Uterus (tissue), 4 donors: Measurements from ENCODE around the gene SLC16A3. TPM values are rescaled to one million over a fixed set of nuclear protein-coding genes. Genes with fewer than 3 reads are reported as not detected.

Source experiments
- DNase-seq, 2 donors: peaks; one replicate each; pipeline ENCODE4 v3.0.0-alpha.2; 2019 to 2020
- H3K27ac ChIP-seq, 2 donors: fragments of 200-600 bp; sonication (generic); 1 replicate in 1 of 2; 2 replicates in 1 of 2; pipeline ENCODE4 v1.5.1; 2016 to 2018
- H3K27me3 ChIP-seq, 2 donors: fragments of 200-600 bp; sonication (generic); one replicate each; pipeline ENCODE4 v1.5.1; 2018 to 2019; ENCODE audit warnings: control low read depth in 1 of 2
- H3K36me3 ChIP-seq, 2 donors: fragments of 200-600 bp; sonication (generic); one replicate each; pipeline ENCODE4 v1.5.1; 2019; ENCODE audit warnings: control low read depth in 1 of 2
- H3K4me1 ChIP-seq, 2 donors: fragments of 200-600 bp; sonication (generic); one replicate each; pipeline ENCODE4 v1.5.1; 2018 to 2019; ENCODE audit warnings: control low read depth in 1 of 2
- H3K4me3 ChIP-seq, 2 donors: fragments of 200-600 bp; sonication (generic); 1 replicate in 1 of 2; 2 replicates in 1 of 2; pipeline ENCODE4 v1.5.1; 2018 to 2019; ENCODE audit warnings: mild to moderate bottlenecking in 1 of 2
- H3K9me3 ChIP-seq, 2 donors: fragments of 200-600 bp; sonication (generic); one replicate each; pipeline ENCODE4 v1.5.1; 2019; ENCODE audit warnings: control low read depth in 1 of 2
- POLR2A ChIP-seq, 2 donors: fragments of 450-650 bp; IDR thresholded peaks; one replicate each; pipeline ENCODE4 v1.6.1; 2016; ENCODE audit warnings: antibody characterized with exemption in 2 of 2, mild to moderate bottlenecking in 1 of 2, moderate library complexity in 1 of 2
- intact Hi-C: fragments of 100-400 bp; cut with DNase I; formaldehyde crosslinking; loops from one replicate; pipeline ENCODE4 v1.15.1; 2023; ENCODE audit warnings: low total_unique reads
- microRNA-seq: library from miRNA; unstranded; fragments of <30 nt; microRNA quantifications from one replicate; pipeline ENCODE4, GENCODE V29; 2016; ENCODE audit warnings: borderline microRNAs expressed, borderline replicate concordance
- total RNA-seq, 4 donors: library from RNA; depleted of rRNA in 3 of 4; stranded (reverse); fragments of >200 nt in 3 of 4; gene quantifications; one replicate each; pipeline versions ENCODE4 v1.1.0 to v1.2.4, GENCODE V29; 2014 to 2023
- TF ChIP-seq, protein P1 (sequence below), 4 experiments: fragments of 200-600 bp in 2 of 4; fragments of 450-650 bp in 2 of 4; sonication (generic) in 2 of 4; IDR thresholded peaks; one replicate each; pipeline ENCODE4 v1.5.1; 2016 to 2019; ENCODE audit warnings: antibody characterized with exemption in 4 of 4, mild to moderate bottlenecking in 2 of 4, moderate library complexity in 1 of 4
- donor health status: DM: yes; HTN: yes; CAD: no.

The SLC16A3 gene
- total RNA-seq, 4 donors from 2014 or later: 1.5 to 28.6 (median 12.2) TPM

DNA sequence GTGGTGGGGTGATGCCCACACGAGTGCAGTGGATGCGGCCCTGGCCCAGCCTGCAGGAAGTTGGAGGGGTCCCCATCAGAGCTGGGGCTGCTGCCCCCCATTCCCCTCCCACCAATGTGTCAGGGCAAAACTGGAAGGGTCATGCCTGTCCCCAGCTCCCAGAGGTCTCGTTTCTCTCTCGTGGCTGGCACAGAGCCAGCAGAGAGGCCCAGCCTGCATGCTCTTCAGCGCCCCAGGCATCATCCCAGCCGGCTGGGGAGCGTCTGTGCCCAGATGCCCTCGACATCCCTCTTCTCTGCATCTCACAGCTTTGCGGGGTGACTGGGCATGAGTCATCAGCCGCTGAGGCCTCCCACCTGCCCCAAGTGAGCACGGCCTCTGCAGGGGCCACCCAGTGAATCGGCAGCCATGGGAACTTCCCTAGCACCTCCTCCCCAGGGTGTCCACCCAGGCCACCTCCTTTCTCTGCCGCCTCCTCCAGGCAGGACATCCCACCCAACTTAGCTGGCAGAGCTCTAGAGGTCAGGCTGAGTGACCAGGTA, 54.4 kb downstream of the SLC16A3 start:
- Histone ChIP-seq H3K27me3 (no peaks in the 10 kb centered on the region), H3K4me1 (no peaks in the 10 kb centered on the region), H3K27ac (no peak overlapping the region), H3K9me3 (no peaks in the 10 kb centered on the region), H3K4me3 (no peak overlapping the region), H3K36me3 (no peaks in the 10 kb centered on the region)
- TF ChIP-seq POLR2A (IDR thresholded peaks at IDR 0.05): no peak
- TF ChIP-seq, protein P1, sequence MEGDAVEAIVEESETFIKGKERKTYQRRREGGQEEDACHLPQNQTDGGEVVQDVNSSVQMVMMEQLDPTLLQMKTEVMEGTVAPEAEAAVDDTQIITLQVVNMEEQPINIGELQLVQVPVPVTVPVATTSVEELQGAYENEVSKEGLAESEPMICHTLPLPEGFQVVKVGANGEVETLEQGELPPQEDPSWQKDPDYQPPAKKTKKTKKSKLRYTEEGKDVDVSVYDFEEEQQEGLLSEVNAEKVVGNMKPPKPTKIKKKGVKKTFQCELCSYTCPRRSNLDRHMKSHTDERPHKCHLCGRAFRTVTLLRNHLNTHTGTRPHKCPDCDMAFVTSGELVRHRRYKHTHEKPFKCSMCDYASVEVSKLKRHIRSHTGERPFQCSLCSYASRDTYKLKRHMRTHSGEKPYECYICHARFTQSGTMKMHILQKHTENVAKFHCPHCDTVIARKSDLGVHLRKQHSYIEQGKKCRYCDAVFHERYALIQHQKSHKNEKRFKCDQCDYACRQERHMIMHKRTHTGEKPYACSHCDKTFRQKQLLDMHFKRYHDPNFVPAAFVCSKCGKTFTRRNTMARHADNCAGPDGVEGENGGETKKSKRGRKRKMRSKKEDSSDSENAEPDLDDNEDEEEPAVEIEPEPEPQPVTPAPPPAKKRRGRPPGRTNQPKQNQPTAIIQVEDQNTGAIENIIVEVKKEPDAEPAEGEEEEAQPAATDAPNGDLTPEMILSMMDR (IDR thresholded peaks at IDR 0.05): no peak
- DNase-seq: peak in 1 of 2 donors; percentile 50
- intact Hi-C loops: no loop called here

DNA sequence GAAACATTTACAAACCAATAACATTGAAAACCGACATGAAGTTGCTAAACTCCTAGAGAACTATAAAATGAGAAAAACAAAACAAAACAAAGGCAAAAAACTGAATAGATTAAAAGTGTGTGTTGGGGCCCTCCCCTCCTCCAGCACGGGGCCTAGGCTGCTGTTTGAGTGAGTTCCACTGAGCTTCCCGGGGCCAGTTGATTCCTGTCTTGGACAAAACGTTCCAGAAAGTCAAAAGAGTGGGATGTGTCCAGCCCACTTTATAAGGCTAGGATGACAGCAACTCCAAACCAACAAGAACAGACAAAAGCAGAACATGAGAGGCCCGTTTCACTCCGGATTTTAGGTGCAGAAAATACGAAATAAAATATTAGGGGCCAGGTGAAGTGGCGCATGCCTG, 56.3 kb downstream of the SLC16A3 start:
- Histone ChIP-seq H3K4me3 (no peak overlapping the region), H3K27ac (peak overlapping the region; percentile 43 to 84), H3K4me1 (no peaks in the 10 kb centered on the region), H3K36me3 (no peaks in the 10 kb centered on the region), H3K9me3 (no peaks in the 10 kb centered on the region), H3K27me3 (no peaks in the 10 kb centered on the region)
- TF ChIP-seq, protein P1 (IDR thresholded peaks at IDR 0.05): no peak
- no peak for TF ChIP-seq POLR2A (IDR thresholded peaks at IDR 0.05)
- intact Hi-C loops: no loop called here
- no peak for DNase-seq

DNA sequence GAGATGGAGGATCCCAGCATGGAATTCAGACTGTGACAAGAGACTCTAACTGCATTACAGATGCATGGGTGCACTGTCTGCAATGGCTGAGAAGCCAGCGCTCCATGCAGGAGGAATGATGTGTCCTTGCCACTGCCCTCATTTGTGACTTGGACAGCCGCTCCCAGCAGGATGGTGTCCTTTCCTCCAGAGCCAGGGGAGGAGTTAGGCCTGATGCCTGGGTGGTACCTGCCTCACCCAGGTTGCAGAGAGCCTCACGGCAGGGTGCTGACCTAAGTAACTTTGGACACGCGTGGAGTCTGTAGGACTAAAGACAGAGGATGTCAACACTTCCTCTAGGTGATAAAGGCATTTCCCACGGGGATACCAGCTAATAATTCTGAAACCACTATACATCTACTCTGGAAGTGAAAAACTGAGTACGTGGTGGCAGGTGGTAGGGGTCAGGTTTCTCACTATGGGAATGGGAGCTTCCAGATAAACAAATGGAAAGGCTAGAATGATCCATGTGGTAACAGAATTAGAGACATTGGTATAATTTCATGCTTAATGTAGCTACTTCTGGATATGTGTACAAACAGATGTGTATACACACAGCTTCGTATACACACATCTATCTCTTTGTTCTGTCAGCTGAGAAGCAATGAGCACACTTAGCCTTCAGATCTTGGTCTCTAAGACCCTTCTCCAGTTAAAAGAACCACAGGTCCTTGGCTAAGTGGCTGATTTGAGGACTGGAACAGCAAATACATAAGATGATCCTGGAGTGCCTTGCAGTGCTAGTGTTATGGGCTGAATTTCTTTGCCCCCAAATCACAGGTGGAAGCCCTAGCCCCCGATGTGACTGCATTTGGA, 58.4 kb downstream of the SLC16A3 start:
- Histone ChIP-seq H3K4me1 (no peaks in the 10 kb centered on the region), H3K27ac (peak overlapping the region; percentile 60 to 76), H3K4me3 (no peak overlapping the region), H3K27me3 (no peaks in the 10 kb centered on the region), H3K36me3 (no peaks in the 10 kb centered on the region), H3K9me3 (no peaks in the 10 kb centered on the region)
- intact Hi-C loops: no loop called here
- TF ChIP-seq, protein P1 (IDR thresholded peaks at IDR 0.05): no peak
- no peak for TF ChIP-seq POLR2A (IDR thresholded peaks at IDR 0.05)
- no peak for DNase-seq

GRCh38 chr17:82287868-82288801, 59.3 kb downstream of the SLC16A3 start:
- no peak for TF ChIP-seq POLR2A (IDR thresholded peaks at IDR 0.05)
- TF ChIP-seq, protein P1 (IDR thresholded peaks at IDR 0.05): no peak
- H3K9me3 ChIP-seq: no peaks in the 10 kb centered on the region
- no peak overlapping the region for H3K4me3 ChIP-seq
- intact Hi-C loops: no loop called here
- no peaks in the 10 kb centered on the region for H3K36me3 ChIP-seq
- H3K4me1 ChIP-seq: no peaks in the 10 kb centered on the region
- H3K27ac ChIP-seq: peak overlapping the region; percentile 60 to 76
- DNase-seq: peak; percentile 74 to 79
- H3K27me3 ChIP-seq: no peaks in the 10 kb centered on the region

Small RNAs within 50 kb of the gene (microRNA-seq; reads per million reads assigned to microRNA genes)
- not detected for gene MIR6787

Other genes with a start within 250 kb of the SLC16A3 start
- 100 to 1,000 TPM in 1 of 4 donors, 10 to 100 TPM in 3; 26.7 to 212 (median 49.8) TPM for gene CENPX, start 206.2 kb upstream of the SLC16A3 start, total RNA-seq
- 10 to 100 TPM in 1 of 4 donors, 1 to 10 TPM in 2, under 1 TPM in 1; 0.29 to 14.2 (median 5.3) TPM for gene LRRC45, start 205.7 kb upstream of the SLC16A3 start, total RNA-seq
- 1 to 10 TPM in 1 of 4 donors, under 1 TPM in 1, not detected in 2; 0.91 to 8.4 TPM for gene RAC3, start 197.4 kb upstream of the SLC16A3 start, total RNA-seq
- gene DCXR, start 191.3 kb upstream of the SLC16A3 start, total RNA-seq: 100 to 1,000 TPM in 1 of 4 donors, 10 to 100 TPM in 3; 23.8 to 125 (median 67.5) TPM
- 10 to 100 TPM; 11.8 to 33.7 (median 23.3) TPM for gene RFNG, start 177.2 kb upstream of the SLC16A3 start, total RNA-seq
- 100 to 1,000 TPM in 1 of 4 donors, 10 to 100 TPM in 3; 76.0 to 326 (median 85.6) TPM for gene GPS1, start 177.1 kb upstream of the SLC16A3 start, total RNA-seq
- 10 to 100 TPM; 30.2 to 70.6 (median 46.5) TPM for gene DUS1L, start 163.2 kb upstream of the SLC16A3 start, total RNA-seq
- gene FASN, start 130.8 kb upstream of the SLC16A3 start, total RNA-seq: 10 to 100 TPM in 2 of 4 donors, 1 to 10 TPM in 2; 5.3 to 59.4 (median 23.4) TPM
- 10 to 100 TPM in 2 of 4 donors, 1 to 10 TPM in 2; 4.4 to 88.2 (median 17.6) TPM for gene CCDC57, start 16.2 kb upstream of the SLC16A3 start, total RNA-seq
- 100 to 1,000 TPM in 1 of 4 donors, 10 to 100 TPM in 3; 16.5 to 173 (median 44.6) TPM for gene CSNK1D, start 44.7 kb downstream of the SLC16A3 start, total RNA-seq
- 1 to 10 TPM in 2 of 4 donors, not detected in 2; 2.1 to 4.1 TPM for gene CD7, start 88.6 kb downstream of the SLC16A3 start, total RNA-seq
- 10 to 100 TPM in 2 of 4 donors, 1 to 10 TPM in 2; 3.5 to 29.4 (median 9.0) TPM for gene SECTM1, start 104.7 kb downstream of the SLC16A3 start, total RNA-seq
- gene TEX19, start 130.2 kb downstream of the SLC16A3 start, total RNA-seq: not detected
- not detected for gene UTS2R, start 142.7 kb downstream of the SLC16A3 start, total RNA-seq
- 10 to 100 TPM; 15.9 to 53.7 (median 39.8) TPM for gene HEXD, start 189.3 kb downstream of the SLC16A3 start, total RNA-seq
- 10 to 100 TPM; 15.0 to 44.4 (median 24.8) TPM for gene OGFOD3, start 189.5 kb downstream of the SLC16A3 start, total RNA-seq
- gene CYBC1, start 221.7 kb downstream of the SLC16A3 start, total RNA-seq: 10 to 100 TPM; 12.0 to 93.7 (median 32.5) TPM
- gene NARF, start 229.7 kb downstream of the SLC16A3 start, total RNA-seq: 10 to 100 TPM; 15.3 to 55.5 (median 33.3) TPM